SK-N-SH (cell line): ENCODE results near the gene TNFRSF14. TPM values are rescaled to one million over a fixed set of nuclear protein-coding genes. Genes with fewer than 3 reads are reported as not detected.

Experiments
- CTCF ChIA-PET: fragments of 300-600, 350-600 bp; formaldehyde crosslinking; extraction: SDS; loops from one replicate; lab custom pipeline; 2021; lab: Yijun Ruan, JAX
- POLR2A ChIA-PET: fragments of 350-600 bp; sonication (Branson Sonifier 250); formaldehyde crosslinking; extraction: SDS; loops from one replicate; lab custom pipeline; 2020; ENCODE audit warnings: antibody characterized with exemption, inconsistent platforms; lab: Yijun Ruan, JAX
- DNase-seq: peaks from one replicate; pipeline ENCODE4 v3.0.0; 2012
- H2AFZ ChIP-seq: fragments of 200-600 bp; sonication (generic); 2 replicates; pipeline ENCODE4 v1.8.1; 2016; ENCODE audit warnings: antibody characterized with exemption, mild to moderate bottlenecking, low read depth
- H3F3A ChIP-seq: fragments of 200-600 bp; sonication (generic); replicated peaks from 2 replicates; pipeline ENCODE3; 2016; ENCODE audit warnings: antibody characterized with exemption, mild to moderate bottlenecking; ENCODE audit not compliant: insufficient read depth
- H3K27ac ChIP-seq, 2 experiments: fragments of 200-500 bp in 1 of 2; fragments of 200-600 bp in 1 of 2; sonication (Bioruptor generic) in 1 of 2; sonication (generic), shearing (Covaris generic) in 1 of 2; 2 replicates each; pipeline versions ENCODE4 v1.5.1 to v1.6.1; 2014 to 2016; ENCODE audit warnings: low read depth in 2 of 2, inconsistent platforms in 1 of 2, low read length in 1 of 2, mild to moderate bottlenecking in 1 of 2, mixed read lengths in 1 of 2
- H3K27me3 ChIP-seq: fragments of 200-600 bp; sonication (generic), shearing (Covaris generic); 2 replicates; pipeline ENCODE4 v1.6.1; 2016; ENCODE audit warnings: mixed run types; ENCODE audit not compliant: insufficient read depth
- H3K36me3 ChIP-seq, 2 experiments: fragments of 200-500 bp in 1 of 2; fragments of 200-600 bp in 1 of 2; sonication (Bioruptor generic) in 1 of 2; sonication (generic) in 1 of 2; replicated peaks in 1 of 2; 2 replicates each; pipeline versions ENCODE3 to v1.5.1; 2014 to 2016; ENCODE audit warnings: low read length in 1 of 2, mild to moderate bottlenecking in 1 of 2; ENCODE audit not compliant: insufficient read depth in 2 of 2, control insufficient read depth in 1 of 2
- H3K4me1 ChIP-seq, 2 experiments: fragments of 200-500 bp in 1 of 2; fragments of 200-600 bp in 1 of 2; sonication (Bioruptor generic) in 1 of 2; sonication (generic), shearing (Covaris generic) in 1 of 2; 2 replicates each; pipeline versions ENCODE4 v1.5.1 to v1.6.1; 2014 to 2016; ENCODE audit warnings: low read depth in 1 of 2, low read length in 1 of 2, mixed run types in 1 of 2; ENCODE audit not compliant: insufficient read depth in 2 of 2, control insufficient read depth in 1 of 2
- H3K4me2 ChIP-seq: fragments of 200-600 bp; sonication (generic), shearing (Covaris generic); 2 replicates; pipeline ENCODE4 v1.6.1; 2017; ENCODE audit warnings: mixed run types
- H3K4me3 ChIP-seq, 2 experiments: fragments of 200-500 bp in 1 of 2; fragments of 200-600 bp in 1 of 2; sonication (Bioruptor generic) in 1 of 2; sonication (generic), shearing (Covaris generic) in 1 of 2; 2 replicates each; pipeline versions ENCODE4 v1.5.1 to v1.8.1; 2014 to 2016; ENCODE audit warnings: low read depth in 2 of 2, inconsistent platforms in 1 of 2, low read length in 1 of 2, mild to moderate bottlenecking in 1 of 2, mixed read lengths in 1 of 2, moderate library complexity in 1 of 2
- H3K79me2 ChIP-seq: fragments of 200-600 bp; sonication (generic); 2 replicates; pipeline ENCODE4 v1.8.1; 2017; ENCODE audit warnings: mild to moderate bottlenecking; ENCODE audit not compliant: insufficient read depth
- H3K9ac ChIP-seq: fragments of 200-600 bp; sonication (generic); 2 replicates; pipeline ENCODE4 v1.6.1; 2017; ENCODE audit warnings: mixed run types
- H3K9me2 ChIP-seq: fragments of 200-600 bp; sonication (generic); 2 replicates; pipeline ENCODE4 v1.6.1; 2017; ENCODE audit warnings: mixed run types
- H3K9me3 ChIP-seq: fragments of 200-600 bp; sonication (generic); 2 replicates; pipeline ENCODE4 v1.6.1; 2017; ENCODE audit warnings: mixed run types, mild to moderate bottlenecking, moderate library complexity
- H4K20me1 ChIP-seq: fragments of 200-600 bp; sonication (generic); 2 replicates; pipeline ENCODE4 v1.6.1; 2017; ENCODE audit warnings: mild to moderate bottlenecking, mixed run types; ENCODE audit not compliant: insufficient read depth
- ELF1 ChIP-seq: IDR thresholded peaks from 2 replicates; pipeline ENCODE4 v1.4.0; 2012
- EP300 ChIP-seq, 2 experiments: IDR thresholded peaks; 2 replicates each; pipeline versions ENCODE4 v1.4.0 to v1.6.1; 2012; ENCODE audit warnings: borderline replicate concordance in 1 of 2, low read depth in 1 of 2, low read length in 1 of 2
- EZH2phosphoT487 ChIP-seq: fragments of 200-600 bp; sonication (generic); IDR thresholded peaks from 2 replicates; pipeline ENCODE4 v1.6.1; 2017; ENCODE audit warnings: low read depth, mixed run types, mild to moderate bottlenecking, antibody characterized with exemption, moderate library complexity, borderline replicate concordance
- FOSL2 ChIP-seq: IDR thresholded peaks from 2 replicates; pipeline ENCODE4 v1.4.0; 2012; ENCODE audit warnings: low read depth, mild to moderate bottlenecking, moderate library complexity, borderline replicate concordance
- GABPA ChIP-seq: IDR thresholded peaks from 2 replicates; pipeline ENCODE4 v1.4.0; 2012; ENCODE audit warnings: low read depth, mild to moderate bottlenecking
- GATA2 ChIP-seq: sonication (generic); formaldehyde crosslinking; IDR thresholded peaks from 2 replicates; pipeline ENCODE4 v1.5.0; 2020; ENCODE audit warnings: mild to moderate bottlenecking, missing genetic modification reagents
- JUND ChIP-seq: IDR thresholded peaks from 2 replicates; pipeline ENCODE4 v1.4.0; 2012
- MEF2A ChIP-seq: IDR thresholded peaks from 2 replicates; pipeline ENCODE4 v1.4.0; 2012; ENCODE audit warnings: low read depth, borderline replicate concordance
- MXI1 ChIP-seq: IDR thresholded peaks from 2 replicates; pipeline ENCODE4 v1.6.1; 2012; ENCODE audit warnings: mild to moderate bottlenecking, low read depth, low read length, improper control_type of control experiment
- NFIC ChIP-seq: IDR thresholded peaks from 2 replicates; pipeline ENCODE4 v1.4.0; 2012; ENCODE audit warnings: borderline replicate concordance
- RCOR1 ChIP-seq: fragments of 150-350 bp; IDR thresholded peaks from 2 replicates; pipeline ENCODE4 v1.6.1; 2017; ENCODE audit warnings: antibody characterized with exemption, low read length
- RFX5 ChIP-seq: IDR thresholded peaks from 2 replicates; pipeline ENCODE4 v1.6.1; 2012; ENCODE audit warnings: mild to moderate bottlenecking, improper control_type of control experiment, low read length
- TEAD4 ChIP-seq: IDR thresholded peaks from 2 replicates; pipeline ENCODE4 v1.4.0; 2012; ENCODE audit warnings: mild to moderate bottlenecking, borderline replicate concordance; ENCODE audit not compliant: insufficient read depth
- YY1 ChIP-seq: IDR thresholded peaks from 2 replicates; pipeline ENCODE4 v1.4.0; 2012; ENCODE audit warnings: low read depth, mild to moderate bottlenecking
- WGBS: methylation state at CpG from one replicate; pipeline ENCODE4 v1.1.6; 2017; ENCODE audit warnings: low lambda C conversion rate; 5-methylcytosine and 5-hydroxymethylcytosine counted together
- polyA plus RNA-seq, 3 experiments: library from polyadenylated mRNA; depleted of rRNA; stranded (reverse); fragments of >200 nt; gene quantifications; 2 replicates each; pipeline ENCODE4 v1.2.3, GENCODE V29; 2012
- TF ChIP-seq, protein P1 (sequence below): IDR thresholded peaks from 2 replicates; pipeline ENCODE4 v1.4.0; 2012; ENCODE audit warnings: low read depth, borderline replicate concordance
- TF ChIP-seq, protein P2 (sequence below): IDR thresholded peaks from 2 replicates; pipeline ENCODE4 v1.4.0; 2012; ENCODE audit warnings: low read depth
- TF ChIP-seq, protein P3 (sequence below): fragments of 150-350 bp; IDR thresholded peaks from 2 replicates; pipeline ENCODE4 v1.6.1; 2017; ENCODE audit warnings: antibody characterized with exemption, low read length, low read depth, borderline replicate concordance
- TF ChIP-seq, protein P4 (sequence below): fragments of 200-600 bp; sonication (generic); IDR thresholded peaks from 2 replicates; pipeline ENCODE4 v1.6.1; 2017; ENCODE audit warnings: antibody characterized with exemption, mild to moderate bottlenecking, moderate library complexity

The TNFRSF14 gene
- polyA plus RNA-seq, 1 of the 3 experiments (the other 2 are of a cell fraction), result 0.28 TPM

DNA sequence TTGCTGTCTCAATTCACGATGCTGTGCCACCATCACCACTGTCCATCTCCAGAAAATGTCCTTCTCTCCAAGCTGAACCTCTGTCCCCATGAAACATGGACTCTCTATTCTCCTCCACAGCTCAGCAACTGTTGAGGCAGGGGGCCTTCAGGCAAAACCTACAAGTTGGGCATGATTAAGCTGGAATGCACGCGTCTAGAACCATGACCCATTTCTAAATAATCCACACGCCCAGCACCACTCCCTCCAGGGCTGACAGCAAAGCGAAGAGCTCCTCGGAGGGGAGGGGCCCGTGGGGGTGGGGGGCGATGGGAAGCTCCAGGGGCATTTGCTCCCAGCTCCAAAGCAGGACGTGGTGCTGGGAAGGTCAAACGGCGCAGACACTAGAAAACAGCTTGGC, 22.8 kb upstream of the TNFRSF14 start:
- Histone ChIP-seq H3K36me3 (no peaks in the 10 kb centered on the region), H3K9ac (no peak overlapping the region), H3K9me2 (no peaks in the 10 kb centered on the region), H3K4me3 (no peak overlapping the region), H2AFZ (no peak overlapping the region), H3K4me2 (no peak overlapping the region), H3K79me2 (no peaks in the 10 kb centered on the region), H3F3A (no peaks in the 10 kb centered on the region), H3K9me3 (no peaks in the 10 kb centered on the region), H3K27me3 (peaks cover 6% of the 10 kb centered on the region; the same call in 1 of the 2 replicates), H4K20me1 (no peaks in the 10 kb centered on the region), H3K27ac (no peak overlapping the region), H3K4me1 (peaks cover 0 to 12% of the 10 kb centered on the region in 2 experiments; a peak in 1 of 4 replicates)
- DNase-seq, result no peak
- CTCF ChIA-PET, result interaction anchor here (1.1 to 7.7 kb wide), 3 partner anchors 11 to 1469 kb away, joined by 3 to 35 read pairs (median 21); no protein-coding TSS in a partner anchor
- POLR2A ChIA-PET, result interaction anchor here (1.9 kb wide), 1 partner anchor 13 kb away, joined by 6 read pairs; no protein-coding TSS in a partner anchor
- TF ChIP-seq GABPA (no peak), JUND (no peak), EP300 (IDR thresholded peaks at IDR 0.05; ENCODE audit: borderline replicate concordance in 1 of 2, low read depth in 1 of 2, low read length in 1 of 2) (no peak), GATA2 (CRISPR knock-in tag) (no peak), RCOR1 (no peak), RFX5 (no peak), NFIC (no peak), MXI1 (no peak), EZH2phosphoT487 (no peak)
- TF ChIP-seq, protein P1, sequence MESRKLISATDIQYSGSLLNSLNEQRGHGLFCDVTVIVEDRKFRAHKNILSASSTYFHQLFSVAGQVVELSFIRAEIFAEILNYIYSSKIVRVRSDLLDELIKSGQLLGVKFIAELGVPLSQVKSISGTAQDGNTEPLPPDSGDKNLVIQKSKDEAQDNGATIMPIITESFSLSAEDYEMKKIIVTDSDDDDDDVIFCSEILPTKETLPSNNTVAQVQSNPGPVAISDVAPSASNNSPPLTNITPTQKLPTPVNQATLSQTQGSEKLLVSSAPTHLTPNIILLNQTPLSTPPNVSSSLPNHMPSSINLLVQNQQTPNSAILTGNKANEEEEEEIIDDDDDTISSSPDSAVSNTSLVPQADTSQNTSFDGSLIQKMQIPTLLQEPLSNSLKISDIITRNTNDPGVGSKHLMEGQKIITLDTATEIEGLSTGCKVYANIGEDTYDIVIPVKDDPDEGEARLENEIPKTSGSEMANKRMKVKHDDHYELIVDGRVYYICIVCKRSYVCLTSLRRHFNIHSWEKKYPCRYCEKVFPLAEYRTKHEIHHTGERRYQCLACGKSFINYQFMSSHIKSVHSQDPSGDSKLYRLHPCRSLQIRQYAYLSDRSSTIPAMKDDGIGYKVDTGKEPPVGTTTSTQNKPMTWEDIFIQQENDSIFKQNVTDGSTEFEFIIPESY, result no peak
- TF ChIP-seq, protein P2, sequence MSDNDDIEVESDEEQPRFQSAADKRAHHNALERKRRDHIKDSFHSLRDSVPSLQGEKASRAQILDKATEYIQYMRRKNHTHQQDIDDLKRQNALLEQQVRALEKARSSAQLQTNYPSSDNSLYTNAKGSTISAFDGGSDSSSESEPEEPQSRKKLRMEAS, result no peak
- WGBS, result 52% methylated on average over 7 of the region's 11 CpGs

DNA sequence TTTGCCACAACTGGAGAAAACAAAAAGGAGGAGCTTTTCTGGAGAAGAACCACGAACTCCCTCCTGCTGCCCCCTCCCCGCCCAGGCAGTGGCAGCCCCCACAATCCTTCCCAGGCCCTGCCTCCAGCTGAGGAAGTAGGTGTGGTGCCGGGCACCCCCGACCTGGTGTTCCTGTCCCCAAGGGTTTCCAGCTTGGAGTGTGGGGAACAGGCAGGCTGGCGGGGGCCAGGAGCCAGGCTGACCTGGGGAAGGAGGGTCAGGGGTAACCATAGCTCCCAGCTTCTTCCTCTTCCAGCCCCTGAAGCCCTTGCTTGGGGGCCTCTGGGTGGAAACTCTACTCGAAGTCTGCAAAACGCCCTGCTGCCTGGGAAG, 21.9 kb upstream of the TNFRSF14 start:
- H3K4me3 ChIP-seq, result no peak overlapping the region
- ChIA-PET CTCF (interaction anchor here (1.1 to 7.7 kb wide), 3 partner anchors 10 to 1470 kb away, joined by 3 to 35 read pairs (median 21); no protein-coding TSS in a partner anchor), POLR2A (interaction anchor here (1.9 kb wide), 1 partner anchor 12 kb away, joined by 6 read pairs; no protein-coding TSS in a partner anchor)

More for the DNA sequence above, 21.9 kb upstream of the TNFRSF14 start:
- Histone ChIP-seq H3K9me3 (no peaks in the 10 kb centered on the region), H3K9ac (no peak overlapping the region), H3F3A (no peaks in the 10 kb centered on the region), H3K79me2 (no peaks in the 10 kb centered on the region), H2AFZ (no peak overlapping the region), H3K27me3 (peaks cover 6% of the 10 kb centered on the region; the same call in 1 of the 2 replicates), H3K9me2 (no peaks in the 10 kb centered on the region), H3K4me1 (peaks cover 0 to 12% of the 10 kb centered on the region in 2 experiments; a peak in 1 of 4 replicates)
- 31% methylated on average over 4 of the region's 7 CpGs for WGBS
- TF ChIP-seq NFIC (no peak), YY1 (no peak), FOSL2 (no peak), ELF1 (no peak), MEF2A (no peak), TEAD4 (no peak)
- TF ChIP-seq, protein P3, sequence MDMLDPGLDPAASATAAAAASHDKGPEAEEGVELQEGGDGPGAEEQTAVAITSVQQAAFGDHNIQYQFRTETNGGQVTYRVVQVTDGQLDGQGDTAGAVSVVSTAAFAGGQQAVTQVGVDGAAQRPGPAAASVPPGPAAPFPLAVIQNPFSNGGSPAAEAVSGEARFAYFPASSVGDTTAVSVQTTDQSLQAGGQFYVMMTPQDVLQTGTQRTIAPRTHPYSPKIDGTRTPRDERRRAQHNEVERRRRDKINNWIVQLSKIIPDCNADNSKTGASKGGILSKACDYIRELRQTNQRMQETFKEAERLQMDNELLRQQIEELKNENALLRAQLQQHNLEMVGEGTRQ, result no peak
- TF ChIP-seq, protein P4, sequence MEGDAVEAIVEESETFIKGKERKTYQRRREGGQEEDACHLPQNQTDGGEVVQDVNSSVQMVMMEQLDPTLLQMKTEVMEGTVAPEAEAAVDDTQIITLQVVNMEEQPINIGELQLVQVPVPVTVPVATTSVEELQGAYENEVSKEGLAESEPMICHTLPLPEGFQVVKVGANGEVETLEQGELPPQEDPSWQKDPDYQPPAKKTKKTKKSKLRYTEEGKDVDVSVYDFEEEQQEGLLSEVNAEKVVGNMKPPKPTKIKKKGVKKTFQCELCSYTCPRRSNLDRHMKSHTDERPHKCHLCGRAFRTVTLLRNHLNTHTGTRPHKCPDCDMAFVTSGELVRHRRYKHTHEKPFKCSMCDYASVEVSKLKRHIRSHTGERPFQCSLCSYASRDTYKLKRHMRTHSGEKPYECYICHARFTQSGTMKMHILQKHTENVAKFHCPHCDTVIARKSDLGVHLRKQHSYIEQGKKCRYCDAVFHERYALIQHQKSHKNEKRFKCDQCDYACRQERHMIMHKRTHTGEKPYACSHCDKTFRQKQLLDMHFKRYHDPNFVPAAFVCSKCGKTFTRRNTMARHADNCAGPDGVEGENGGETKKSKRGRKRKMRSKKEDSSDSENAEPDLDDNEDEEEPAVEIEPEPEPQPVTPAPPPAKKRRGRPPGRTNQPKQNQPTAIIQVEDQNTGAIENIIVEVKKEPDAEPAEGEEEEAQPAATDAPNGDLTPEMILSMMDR, result no peak
- TF ChIP-seq, all 33 proteins: peak for 0
- no peaks in the 10 kb centered on the region for H4K20me1 ChIP-seq
- H3K27ac ChIP-seq, result no peak overlapping the region
- no peak for DNase-seq
- H3K36me3 ChIP-seq, result no peaks in the 10 kb centered on the region
- H3K4me2 ChIP-seq, result no peak overlapping the region
